Measurements from ENCODE around the gene TRPM1.

TRPM1 gene

DNA sequence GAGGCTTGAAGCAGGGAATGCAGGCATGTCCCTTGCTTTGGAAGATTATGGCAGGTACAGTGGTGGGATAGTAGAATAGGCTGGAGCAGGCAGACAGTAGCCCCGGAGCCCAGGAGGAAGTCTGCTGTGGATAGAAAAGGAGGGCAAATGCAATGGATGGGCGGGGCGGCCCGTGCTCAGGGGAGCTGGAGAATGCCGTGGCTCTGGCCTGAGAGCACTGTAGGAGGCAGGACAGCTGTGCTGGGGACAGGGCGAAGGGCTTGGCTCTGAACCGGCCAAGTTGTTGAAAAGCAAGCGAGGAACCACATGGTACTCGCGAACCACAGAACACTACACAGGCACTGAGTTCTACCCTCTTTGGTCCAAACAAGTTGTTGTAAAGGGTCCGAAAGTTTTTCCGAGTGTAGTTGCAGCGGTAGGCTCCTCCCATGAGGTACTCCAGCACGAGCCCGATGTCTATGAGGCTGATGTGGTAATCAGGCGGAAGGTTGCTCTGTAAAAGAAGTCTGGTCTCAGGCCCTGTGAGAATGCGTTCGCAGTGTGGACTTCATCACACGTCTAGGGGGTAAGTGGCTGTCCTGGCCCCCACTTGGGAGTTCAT, 54.7 kb downstream of the TRPM1 start:
- DNase-seq, result no peak

DNA sequence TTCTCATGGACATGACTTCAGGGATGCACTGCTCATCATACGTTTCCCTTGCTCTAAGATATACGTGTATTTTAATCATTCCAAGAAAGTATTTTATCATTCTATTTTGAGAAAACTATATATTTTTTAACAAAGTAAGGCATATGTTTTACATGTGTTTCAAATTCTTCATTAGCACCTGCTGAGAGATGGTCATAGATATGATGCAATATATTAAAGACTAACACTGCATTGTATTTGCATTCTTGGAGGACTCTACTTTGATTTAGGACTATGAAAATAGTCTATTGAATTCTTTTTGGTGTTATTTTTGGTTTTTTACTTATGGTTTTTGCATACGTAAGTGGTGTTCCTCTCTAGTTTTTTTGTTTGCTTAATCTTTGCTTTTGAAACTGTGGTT, 55.9 kb downstream of the TRPM1 start:
- no peak for DNase-seq

DNA sequence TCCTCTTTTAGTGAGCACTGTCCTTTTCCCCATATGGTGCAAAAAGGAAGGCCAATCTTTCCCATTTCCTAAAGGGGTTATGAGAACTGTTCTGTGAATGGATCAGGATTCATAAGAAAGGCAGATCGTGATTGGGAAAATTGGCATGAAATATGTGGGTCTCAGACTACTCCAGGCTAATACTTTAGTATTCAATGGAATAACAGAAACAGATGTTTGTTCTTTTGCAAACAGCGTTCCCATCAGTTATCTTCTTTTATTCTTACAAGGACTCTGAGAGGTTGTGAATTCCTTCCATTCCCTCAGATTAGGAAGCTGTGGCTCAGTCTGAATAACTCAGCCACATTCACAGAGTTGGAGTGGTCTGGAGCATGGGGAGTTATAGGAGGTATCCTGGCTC, 58.8 kb downstream of the TRPM1 start:
- DNase-seq, result no peak

DNA sequence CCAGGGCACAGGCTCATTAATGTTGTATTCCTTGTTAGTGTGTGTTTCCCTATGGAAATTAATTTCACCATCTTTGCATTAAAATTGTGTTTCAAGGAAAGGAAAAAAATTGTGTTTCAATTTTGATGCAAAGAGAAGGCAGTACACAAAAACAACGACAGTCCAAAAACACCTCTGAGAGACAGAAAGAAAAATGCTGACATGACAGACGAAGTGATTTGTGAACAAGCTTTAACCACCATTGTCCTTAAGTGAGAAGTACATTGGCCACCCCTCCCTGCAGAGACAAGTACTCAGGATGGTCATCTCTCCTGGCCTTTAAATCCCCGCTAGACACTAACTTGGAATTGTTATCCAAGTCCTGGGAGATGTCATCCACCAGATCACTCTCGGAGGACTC, 59.9 kb downstream of the TRPM1 start:
- DNase-seq, result no peak

DNA sequence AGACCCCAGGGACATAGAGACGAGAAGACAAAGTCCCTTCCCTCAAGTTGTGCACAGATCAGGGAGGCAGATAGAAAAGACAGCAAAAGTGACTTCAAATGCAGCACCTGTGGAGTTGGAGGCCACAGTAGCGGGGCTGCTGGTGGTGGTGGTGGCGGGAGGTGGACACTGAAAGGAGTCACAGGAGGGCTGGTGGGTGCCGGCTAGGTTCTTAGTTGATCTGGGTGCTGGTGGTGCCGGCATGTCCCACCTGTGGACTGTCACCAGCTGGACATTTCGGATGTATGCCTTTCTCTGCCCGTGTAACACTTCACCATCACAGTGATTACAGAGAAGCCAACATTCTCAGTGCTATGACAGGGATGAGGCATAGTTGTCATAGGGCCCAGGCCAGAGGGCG, 60.9 kb downstream of the TRPM1 start:
- no peak for DNase-seq

DNA sequence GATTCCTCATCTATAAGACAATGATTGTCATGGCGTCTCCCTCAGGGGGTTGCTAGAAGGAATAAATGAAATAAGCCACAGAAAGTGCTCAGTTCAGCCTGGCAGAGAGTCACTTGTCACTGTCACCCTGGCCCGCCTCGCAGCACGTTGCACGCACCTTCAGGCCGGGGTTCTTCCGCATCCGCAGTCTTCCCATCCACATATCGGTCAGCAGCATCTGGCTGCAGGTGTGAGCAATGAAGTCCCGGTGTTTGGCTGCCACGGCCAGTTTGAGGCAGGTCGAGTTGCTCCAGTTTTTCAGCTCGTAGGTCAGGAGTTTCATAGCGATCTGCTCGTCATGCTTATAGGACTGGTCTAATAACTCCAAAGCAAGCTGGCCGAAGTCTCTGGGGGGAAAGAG, 61.6 kb downstream of the TRPM1 start:
- no peak for DNase-seq

DNA sequence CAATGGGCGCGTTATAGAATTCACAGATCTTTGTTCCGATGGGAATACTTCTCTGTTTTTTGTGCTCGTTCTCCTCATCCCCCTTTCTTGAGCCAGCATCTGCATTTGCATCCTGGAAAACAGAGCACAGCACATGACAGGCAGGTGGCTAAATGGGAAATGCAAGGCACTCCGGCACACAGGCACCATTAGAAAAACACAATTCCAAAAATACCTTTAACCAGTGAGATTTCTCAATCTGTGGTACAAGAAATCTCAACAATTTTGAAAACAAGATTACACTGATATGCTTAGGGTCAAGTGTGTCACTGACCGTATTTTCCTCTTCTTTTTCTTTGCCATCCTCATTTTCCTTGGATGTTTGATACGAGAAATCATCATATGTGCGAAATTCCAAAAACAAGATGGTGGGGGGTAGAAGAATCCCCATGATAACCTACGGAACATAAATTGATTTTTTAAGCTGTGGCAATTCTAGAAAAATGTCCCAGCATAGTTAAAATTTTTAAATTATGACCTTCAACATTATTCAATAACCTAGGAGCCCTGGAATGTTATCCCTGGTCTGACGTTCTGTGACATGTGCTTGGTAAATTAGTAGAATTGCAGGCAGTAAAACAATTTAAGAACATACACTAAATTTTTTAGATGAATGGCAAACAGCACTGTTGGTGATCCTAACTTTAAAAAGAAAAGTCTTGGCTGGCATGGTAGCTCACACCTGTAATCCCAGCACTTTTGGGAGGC, 63.6 kb downstream of the TRPM1 start:
- DNase-seq, result no peak

DNA sequence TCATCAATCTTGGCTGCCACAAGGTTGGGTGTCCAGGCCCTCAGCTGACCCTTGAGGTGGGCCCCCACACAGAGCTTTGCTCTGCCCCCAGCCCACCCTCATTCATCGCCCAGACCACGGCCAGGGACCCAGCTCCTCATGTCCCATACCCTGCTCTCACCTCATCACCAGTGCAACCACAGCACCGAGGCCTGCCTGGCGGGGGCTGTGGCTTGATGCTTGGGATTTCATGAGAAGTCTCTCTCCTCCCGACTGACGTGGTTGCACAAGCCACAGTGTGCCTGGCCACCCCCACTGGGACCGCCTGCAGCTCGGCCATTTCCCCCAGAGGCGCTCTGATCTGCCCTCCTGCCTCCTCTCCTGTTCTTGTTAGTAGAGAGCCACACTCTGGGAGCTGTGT, 64.7 kb downstream of the TRPM1 start:
- no peak for DNase-seq

DNA sequence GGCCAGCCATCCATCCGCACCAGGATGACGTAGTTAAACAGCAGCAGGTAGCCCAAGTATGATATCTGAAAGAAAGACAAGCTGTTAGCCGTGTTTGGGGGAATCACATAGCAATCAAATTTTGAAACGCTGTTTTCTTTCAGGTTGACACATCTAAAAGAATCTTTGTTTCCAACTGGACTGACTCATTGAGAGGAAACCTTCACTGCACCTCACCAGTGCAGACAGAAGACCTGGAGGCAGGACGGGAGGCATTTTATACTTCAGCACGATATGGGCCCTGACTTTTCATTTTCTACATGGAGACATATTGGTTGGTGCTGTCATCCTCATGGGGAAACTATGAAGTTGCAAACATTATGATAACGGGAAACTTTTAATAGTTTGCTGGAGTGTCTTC, 65.9 kb downstream of the TRPM1 start:
- no peak for DNase-seq

DNA sequence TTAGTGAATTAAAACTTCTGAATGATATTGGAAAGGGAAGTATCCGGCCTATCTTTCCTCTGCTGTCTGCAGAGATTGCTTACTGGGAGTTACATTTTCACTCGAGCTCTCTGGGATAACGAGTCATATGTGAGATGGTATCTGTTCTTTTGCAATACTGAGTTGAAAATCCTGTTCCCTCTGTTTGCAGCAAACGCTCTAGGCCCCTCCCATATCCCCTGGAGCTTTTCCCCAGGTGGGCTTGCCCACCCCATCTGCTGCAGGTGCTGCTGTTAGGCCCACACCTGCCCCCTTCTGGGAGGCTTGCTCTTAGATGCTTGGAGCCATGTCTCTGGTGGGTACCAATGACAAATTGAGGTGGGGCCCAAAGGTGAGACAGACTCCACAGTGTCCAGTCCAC, 67.4 kb downstream of the TRPM1 start:
- no peak for DNase-seq

DNA sequence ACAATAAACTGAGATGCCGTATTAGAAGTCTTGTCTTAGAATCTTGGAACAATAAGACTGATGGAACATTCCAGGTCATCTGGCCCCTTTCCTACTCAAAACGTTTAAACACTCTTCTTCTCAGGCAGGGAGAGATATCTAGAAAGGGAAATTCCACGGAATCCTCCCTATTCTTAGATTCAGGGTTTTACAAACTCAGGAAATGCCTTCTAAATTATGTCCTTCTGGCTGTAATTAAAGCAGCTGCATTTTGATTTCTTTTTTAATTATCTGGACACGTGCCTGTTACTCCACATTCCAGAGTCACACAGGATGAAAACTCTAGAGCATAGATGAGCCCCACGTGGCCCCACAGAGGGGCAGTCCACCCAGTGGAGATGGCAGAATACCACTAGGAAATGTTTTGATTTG, 68.6 kb downstream of the TRPM1 start:
- no peak for DNase-seq

DNA sequence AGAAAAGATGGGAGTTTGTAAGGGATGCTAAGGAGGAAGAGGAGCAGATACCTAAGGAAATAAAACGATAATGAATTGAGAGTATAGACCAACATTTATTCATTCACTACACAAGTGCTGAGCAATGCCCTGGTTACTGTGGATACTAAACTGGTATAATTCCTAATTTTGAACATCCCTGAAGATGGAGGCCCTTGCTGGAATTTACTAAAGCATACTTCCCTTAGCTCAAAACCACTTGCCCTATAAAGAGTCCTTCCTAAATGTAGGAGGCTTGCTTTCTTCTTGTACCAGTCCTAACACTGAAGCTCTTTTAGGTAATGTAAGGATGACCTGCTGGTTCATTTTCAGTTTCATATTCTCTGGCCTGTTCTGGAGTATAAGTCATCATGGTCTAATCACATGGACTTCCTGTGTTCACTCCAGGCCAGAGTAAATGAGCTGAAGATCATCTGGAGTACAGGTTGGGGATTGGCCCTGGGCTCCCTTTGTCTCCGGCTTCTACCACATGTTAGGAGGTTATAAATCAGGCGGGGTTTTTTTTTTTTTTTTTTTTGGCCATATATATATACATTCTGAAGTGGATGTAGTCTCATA, 70.0 kb downstream of the TRPM1 start:
- no peak for DNase-seq

DNA sequence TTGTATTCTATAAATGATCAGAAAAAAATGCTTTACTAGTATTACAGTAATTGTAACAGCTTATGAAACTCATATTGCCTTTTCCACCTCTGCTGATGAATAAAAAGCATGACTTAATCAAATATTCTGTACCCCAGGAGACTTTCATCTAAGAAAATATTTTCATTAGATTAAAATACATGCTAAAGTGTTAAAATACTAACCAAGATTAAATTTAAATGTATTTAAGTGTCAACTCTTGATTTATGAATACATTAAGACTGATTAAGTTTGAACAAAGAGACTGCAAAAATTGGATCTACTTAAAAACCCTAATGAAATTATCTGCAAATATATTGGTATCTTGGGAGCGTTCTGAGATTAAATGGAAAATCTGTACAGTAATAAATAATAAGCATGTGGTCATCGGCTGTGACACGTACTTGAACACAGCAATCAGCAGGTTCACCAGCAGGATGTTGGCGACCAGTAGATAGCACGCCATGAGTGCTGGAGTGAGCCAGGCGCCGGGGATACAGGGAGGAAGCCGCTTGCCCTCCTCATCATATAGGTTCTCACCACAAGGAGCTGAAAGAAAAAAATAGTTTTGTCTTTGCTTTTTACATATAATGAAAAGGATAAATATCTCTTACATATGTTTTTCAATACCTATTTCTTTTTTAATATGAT, 73.5 kb downstream of the TRPM1 start:
- no peak for DNase-seq

DNA sequence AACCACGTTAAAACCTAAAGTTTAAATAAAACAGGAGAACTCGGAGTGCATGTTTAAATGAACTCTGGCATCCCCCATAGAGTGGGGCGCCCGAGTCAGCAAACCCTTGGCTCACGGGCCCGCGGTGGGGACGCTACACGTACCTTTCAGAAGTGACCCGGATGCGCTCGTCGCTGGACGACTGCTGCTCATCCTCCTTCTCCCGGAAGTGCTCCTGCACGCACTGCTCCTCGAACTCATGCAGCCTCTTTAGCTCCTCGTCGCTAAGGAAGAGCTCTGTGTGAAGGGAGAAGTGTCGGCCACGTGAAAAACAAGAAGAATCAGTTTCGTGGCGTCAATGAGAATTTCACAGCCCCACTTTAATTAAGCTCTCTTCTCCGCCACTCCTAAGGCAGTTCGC, 75.5 kb downstream of the TRPM1 start:
- DNase-seq, result no peak

DNA sequence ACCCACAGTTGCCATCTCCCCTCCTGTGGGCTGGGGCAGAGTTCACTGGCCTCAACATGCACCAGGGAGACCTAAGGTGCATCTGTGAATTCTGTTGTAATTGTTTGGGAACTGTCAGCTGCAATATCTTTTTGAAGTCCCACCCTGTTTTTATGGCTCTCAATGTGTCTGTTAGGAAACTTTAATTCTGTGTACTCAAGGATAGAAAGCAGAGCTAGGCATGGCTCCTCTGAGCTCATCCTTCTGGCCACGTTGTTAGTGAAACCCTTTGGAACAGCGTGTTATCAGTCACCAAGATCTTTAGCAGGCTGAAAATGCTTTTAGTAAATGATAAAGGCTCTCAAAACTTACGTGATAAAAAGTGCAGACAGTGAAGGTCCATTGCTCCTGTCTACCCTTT, 76.5 kb downstream of the TRPM1 start:
- DNase-seq, result no peak

DNA sequence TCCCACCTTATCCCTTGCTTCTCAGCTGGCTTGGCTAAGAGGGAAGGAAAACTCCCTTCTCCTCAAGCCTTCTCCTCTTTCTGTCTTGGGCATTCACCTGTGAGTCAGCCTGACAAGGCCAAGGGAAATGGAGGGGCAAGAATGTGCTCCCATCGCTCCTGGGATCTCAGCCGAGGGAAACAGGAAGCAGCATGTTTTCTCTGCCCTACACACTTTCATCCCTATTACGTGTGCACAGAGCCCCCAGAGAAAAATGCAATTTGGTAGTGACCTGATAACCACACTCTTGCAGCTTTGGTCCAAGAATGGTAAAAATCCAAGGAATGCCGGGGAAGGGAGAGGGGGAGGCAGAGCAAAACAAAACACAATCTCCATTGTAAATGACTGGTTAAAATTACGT, 77.2 kb downstream of the TRPM1 start:
- DNase-seq, result no peak

DNA sequence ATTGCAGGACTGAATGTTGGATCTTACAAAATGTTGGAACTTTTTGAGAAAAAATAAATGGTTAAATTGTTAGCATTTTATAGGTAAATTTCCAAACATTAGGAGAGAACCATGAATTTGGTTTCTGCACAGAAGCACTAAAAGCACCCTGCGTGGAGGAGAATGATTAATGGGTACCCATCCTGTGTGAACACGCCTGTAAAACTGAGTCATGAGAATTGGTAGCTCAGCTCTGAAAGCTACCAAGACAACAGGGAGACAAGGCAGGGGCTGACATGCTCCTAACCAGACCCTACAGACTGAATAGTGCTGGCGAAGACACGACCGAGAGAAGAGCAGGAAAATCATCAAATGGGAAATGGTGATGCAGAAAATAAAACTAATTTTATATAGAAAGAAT, 77.7 kb downstream of the TRPM1 start:
- DNase-seq, result no peak

DNA sequence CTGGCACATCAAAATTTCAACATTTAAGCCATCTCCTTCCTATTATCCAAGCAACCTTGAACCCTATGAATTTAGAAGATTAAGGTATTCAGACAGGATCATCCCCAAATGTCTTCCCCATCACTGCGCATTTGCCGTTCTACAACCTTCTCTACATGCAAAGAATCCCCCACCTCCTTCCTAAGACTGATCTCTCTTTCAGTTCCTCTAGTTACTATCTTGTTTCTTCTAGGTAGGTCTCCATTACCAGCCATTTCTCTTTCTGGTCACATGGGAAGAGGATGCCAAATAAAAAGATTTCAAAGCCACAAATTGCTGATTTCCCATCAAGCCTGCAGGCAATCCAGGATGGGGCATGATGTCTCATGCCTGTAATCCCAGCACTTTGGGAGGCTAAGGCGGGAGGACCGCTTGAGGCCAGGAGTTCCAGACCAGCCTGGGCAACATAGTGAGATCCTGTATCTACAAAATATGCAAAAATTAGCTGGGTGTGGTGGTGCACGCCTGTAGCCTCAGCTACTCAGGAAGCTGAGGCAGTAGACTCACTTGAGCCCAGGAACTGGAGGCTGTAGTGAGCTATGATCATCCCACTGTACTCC, 80.4 kb downstream of the TRPM1 start:
- no peak for DNase-seq

DNA sequence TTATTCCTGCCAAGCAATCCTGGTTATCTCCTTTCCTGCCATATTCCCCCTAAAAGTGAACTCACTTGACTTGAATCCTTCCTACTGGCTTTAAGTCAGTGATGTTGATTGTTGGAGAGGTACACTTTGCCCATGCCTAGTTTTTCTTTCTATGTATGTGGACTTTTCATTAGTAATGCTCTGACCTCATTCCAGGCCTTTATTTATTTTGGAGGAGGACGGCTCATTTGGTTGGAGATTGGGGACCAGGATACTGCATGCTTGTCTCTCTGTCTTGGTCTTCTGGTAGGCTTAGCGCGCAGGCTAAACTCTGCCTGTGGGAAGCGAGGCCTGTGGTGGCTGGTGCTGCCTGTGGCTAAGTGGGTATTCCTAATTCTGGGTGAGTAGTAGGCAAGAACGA, 81.0 kb downstream of the TRPM1 start:
- no peak for DNase-seq

DNA sequence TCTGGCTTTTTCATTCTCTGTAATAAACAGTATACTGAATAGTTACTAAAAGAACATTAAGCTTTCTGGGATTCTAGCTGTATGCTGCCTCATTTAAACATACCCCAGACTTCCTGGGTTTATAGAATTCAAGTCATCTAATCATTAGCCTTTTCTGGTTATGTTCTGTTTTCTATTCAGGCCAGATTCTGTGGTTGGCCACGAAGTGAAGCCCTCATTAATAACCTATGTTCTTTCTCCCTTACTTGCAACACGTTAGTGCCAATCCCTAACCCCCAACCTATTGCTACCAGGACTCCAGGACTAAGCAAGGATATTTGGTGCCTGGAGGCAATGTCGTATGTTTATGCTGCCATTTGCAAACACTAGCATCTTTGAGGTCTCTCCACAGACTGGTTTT, 81.5 kb downstream of the TRPM1 start:
- no peak for DNase-seq

DNA sequence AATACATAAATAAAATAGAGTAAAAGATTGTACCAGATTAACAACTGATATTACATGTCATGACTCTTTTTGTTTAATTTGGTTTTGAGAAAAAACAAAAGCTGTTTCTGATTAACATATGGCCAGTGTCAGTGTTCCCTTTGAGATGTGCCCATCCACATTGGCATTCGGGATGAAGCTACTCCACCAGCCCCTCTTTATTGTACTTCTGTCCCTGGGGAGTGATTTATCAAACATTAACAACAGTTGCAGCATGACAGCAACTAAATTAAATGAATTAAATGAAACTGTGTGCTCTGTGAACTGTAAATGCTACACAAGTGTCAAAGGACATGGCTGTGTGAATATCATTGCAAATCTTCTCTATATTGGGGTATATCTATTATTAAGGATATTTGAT, 84.2 kb downstream of the TRPM1 start:
- no peak for DNase-seq

DNA sequence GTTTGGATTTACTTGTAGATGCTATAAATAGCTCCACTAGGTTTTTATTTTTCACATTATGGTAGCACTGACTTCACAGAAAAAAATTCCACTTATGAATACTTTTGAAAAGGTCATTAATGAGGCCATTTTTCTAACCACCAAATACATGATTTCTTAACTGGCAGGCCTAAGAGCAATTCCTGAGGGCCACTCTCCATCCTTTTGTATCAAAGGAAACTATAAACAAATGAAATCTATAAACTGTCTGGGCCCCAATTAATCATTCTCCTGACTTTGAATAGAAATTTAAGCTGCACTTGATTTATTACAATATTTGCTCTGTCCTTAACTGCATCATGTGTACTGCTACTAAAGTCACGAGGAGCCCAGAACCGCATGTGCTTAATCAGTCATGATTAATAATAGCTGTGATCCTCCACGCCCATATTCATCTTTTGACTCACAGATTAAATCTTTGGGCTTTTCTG, 85.0 kb downstream of the TRPM1 start:
- no peak for DNase-seq

DNA sequence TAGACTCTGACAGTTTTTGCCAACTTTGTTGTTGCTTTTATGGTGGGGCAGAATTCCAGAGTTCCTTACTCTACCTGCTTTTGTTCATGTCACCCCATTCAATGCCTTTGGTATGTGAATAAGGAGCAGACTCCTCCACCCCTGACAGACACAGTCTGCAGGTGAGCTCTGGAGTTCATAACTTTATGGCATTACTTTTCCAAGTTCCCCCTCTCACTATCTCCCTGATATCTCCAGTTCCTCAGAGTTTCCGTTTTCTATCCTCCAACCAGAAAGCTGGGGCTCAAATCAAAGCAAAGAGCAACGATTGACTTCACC, 87.0 kb downstream of the TRPM1 start:
- no peak for DNase-seq

All from NCI-H510A (cell line).